Stimulated activated naive CD8-positive, alpha-beta T cell treated with anti-CD3 and anti-CD28 coated beads, Interleukin-15, Interleukin-2, amounts not matched to agents 100 U/mL and 50 U/mL, for 24 hours (primary cell): Measurements from ENCODE around the gene DBN1.
"Not testable (repeated sequence)": the region's sequence is repeated elsewhere in the genome, so short reads cannot be mapped to it uniquely, and the experiment has no call there.

Experiments
- ATAC-seq: fragments of 150-1000 bp; cut with Tn5 transposase; one replicate; pipeline ENCODE4 v1.10.0; 2021
- DNase-seq: peaks from one replicate; pipeline ENCODE4 v3.0.0; 2021

DBN1 gene

GRCh38 chr5:177490992-177491391 is 17.6 kb upstream of the DBN1 start:
- no peak for DNase-seq
- ATAC-seq: no peak

GRCh38 chr5:177490311-177490991 is 17.0 kb upstream of the DBN1 start:
- ATAC-seq (no peak), DNase-seq (no peak)

- DNase-seq (no peak), ATAC-seq (no peak)
Measured at GRCh38 chr5:177489119-177489716, 15.8 kb upstream of the DBN1 start.

- ATAC-seq (no peak), DNase-seq (no peak)
Measured at GRCh38 chr5:177487975-177488374, 14.5 kb upstream of the DBN1 start.

- DNase-seq (no peak), ATAC-seq (no peak)
Measured at GRCh38 chr5:177487144-177487543, 13.7 kb upstream of the DBN1 start.

GRCh38 chr5:177486256-177486655 is 12.8 kb upstream of the DBN1 start:
- no peak for ATAC-seq
- DNase-seq: no peak

- DNase-seq, ATAC-seq: not testable (repeated sequence)
Measured at GRCh38 chr5:177485753-177486152, 12.3 kb upstream of the DBN1 start.

- no peak for ATAC-seq
- no peak for DNase-seq
Measured at GRCh38 chr5:177484902-177485549, 11.6 kb upstream of the DBN1 start.

- DNase-seq (no peak), ATAC-seq (no peak)
Measured at GRCh38 chr5:177483994-177484901, 10.8 kb upstream of the DBN1 start.

GRCh38 chr5:177483042-177483441 is 9.6 kb upstream of the DBN1 start:
- no peak for DNase-seq
- no peak for ATAC-seq

- DNase-seq (no peak), ATAC-seq (no peak)
Measured at GRCh38 chr5:177482359-177482795, 8.9 kb upstream of the DBN1 start.

- no peak for DNase-seq
- no peak for ATAC-seq
Measured at GRCh38 chr5:177479774-177480173, 6.3 kb upstream of the DBN1 start.

GRCh38 chr5:177478711-177479646 is 5.5 kb upstream of the DBN1 start:
- DNase-seq: peak; percentile 72

GRCh38 chr5:177477701-177478477 is 4.5 kb upstream of the DBN1 start:
- DNase-seq (no peak), ATAC-seq (no peak)

More at GRCh38 chr5:177478711-177479646, 5.5 kb upstream of the DBN1 start:
- ATAC-seq: peak; percentile 71

GRCh38 chr5:177476531-177477233 is 3.2 kb upstream of the DBN1 start:
- DNase-seq (no peak), ATAC-seq (no peak)

- ATAC-seq (peak; percentile 34), DNase-seq (peak; percentile 51)
Measured at GRCh38 chr5:177475563-177476427, 2.4 kb upstream of the DBN1 start.

- ATAC-seq (no peak), DNase-seq (no peak)
Measured at GRCh38 chr5:177474846-177475562, 1.6 kb upstream of the DBN1 start.

GRCh38 chr5:177474002-177474476 is 605 bp upstream of the DBN1 start:
- ATAC-seq: no peak

More at GRCh38 chr5:177474002-177474476, 605 bp upstream of the DBN1 start:
- no peak for DNase-seq
